Keratinocyte (primary cell): ENCODE data around the gene UNC13A. TPM values are rescaled to one million over a fixed set of nuclear protein-coding genes. Genes with fewer than 3 reads are reported as not detected.

Source experiments
- DNase-seq: peaks from one replicate; pipeline ENCODE4 v3.0.0-alpha.2; 2011; ENCODE audit warnings: low read depth, missing footprints, low spot score
- FAIRE-seq: peaks from 2 replicates; lab custom pipeline; 2011; peaks lifted over from hg19 to GRCh38; lab: Jason Lieb, UNC
- H2AFZ ChIP-seq: 2 replicates; pipeline ENCODE4 v1.6.0; 2012; ENCODE audit warnings: low read length, control low read depth, inconsistent platforms; ENCODE audit not compliant: control insufficient read depth
- H3K27ac ChIP-seq: 2 replicates; pipeline ENCODE4 v1.5.1; 2011; ENCODE audit warnings: low read length; ENCODE audit not compliant: control insufficient read depth, insufficient read depth
- H3K27me3 ChIP-seq: 3 replicates; pipeline ENCODE4 v1.6.0; 2011; ENCODE audit warnings: low read length; ENCODE audit not compliant: control insufficient read depth, insufficient read depth; ENCODE audit errors: extremely low read depth
- H3K36me3 ChIP-seq, 2 experiments: 2 replicates in 1 of 2; 3 replicates in 1 of 2; pipeline ENCODE4 v1.5.1; 2011; ENCODE audit warnings: low read length in 2 of 2, mild to moderate bottlenecking in 1 of 2; ENCODE audit not compliant: control insufficient read depth in 2 of 2, insufficient read depth in 2 of 2; ENCODE audit errors: extremely low read depth in 1 of 2
- H3K4me1 ChIP-seq: 3 replicates; pipeline ENCODE4 v1.5.1; 2011; ENCODE audit warnings: low read length; ENCODE audit not compliant: control insufficient read depth, insufficient read depth; ENCODE audit errors: extremely low read depth
- H3K4me2 ChIP-seq: 3 replicates; pipeline ENCODE4 v1.6.0; 2011; ENCODE audit warnings: low read depth, low read length; ENCODE audit not compliant: control insufficient read depth, insufficient read depth; ENCODE audit errors: extremely low read depth
- H3K4me3 ChIP-seq, 3 experiments: fragments of 200-600 bp in 1 of 3; sonication (generic) in 1 of 3; 2 replicates in 2 of 3; 3 replicates in 1 of 3; pipeline ENCODE4 v1.5.1; 2011 to 2016; ENCODE audit warnings: low read length in 3 of 3, mild to moderate bottlenecking in 3 of 3, control low read depth in 2 of 3, inconsistent platforms in 1 of 3, low read depth in 1 of 3, mixed read lengths in 1 of 3, mixed run types in 1 of 3, moderate library complexity in 1 of 3; ENCODE audit not compliant: control insufficient read depth in 2 of 3, insufficient read depth in 2 of 3; ENCODE audit errors: extremely low read depth in 1 of 3
- H3K79me2 ChIP-seq: 2 replicates; pipeline ENCODE4 v1.6.0; 2012; ENCODE audit warnings: low read length; ENCODE audit not compliant: control insufficient read depth, insufficient read depth
- H3K9ac ChIP-seq: 3 replicates; pipeline ENCODE4 v1.6.0; 2011; ENCODE audit warnings: low read length; ENCODE audit not compliant: control insufficient read depth, insufficient read depth; ENCODE audit errors: extremely low read depth
- H3K9me1 ChIP-seq: 3 replicates; pipeline ENCODE4 v1.6.0; 2011; ENCODE audit warnings: low read length; ENCODE audit not compliant: control insufficient read depth, insufficient read depth; ENCODE audit errors: extremely low read depth
- H3K9me3 ChIP-seq: 2 replicates; pipeline ENCODE4 v1.5.1; 2012; ENCODE audit warnings: low read depth, low read length; ENCODE audit not compliant: control insufficient read depth
- H4K20me1 ChIP-seq: 3 replicates; pipeline ENCODE4 v1.6.0; 2011; ENCODE audit warnings: low read length; ENCODE audit not compliant: control insufficient read depth, insufficient read depth; ENCODE audit errors: extremely low read depth
- CTCF ChIP-seq, 3 experiments: IDR thresholded peaks in 1 of 3; conservative IDR thresholded peaks in 1 of 3; optimal IDR thresholded peaks in 1 of 3; 2 replicates in 2 of 3; 3 replicates in 1 of 3; pipeline versions ENCODE3 to v1.5.1; 2011; ENCODE audit warnings: low read length in 3 of 3, mild to moderate bottlenecking in 3 of 3, moderate library complexity in 2 of 3, control low read depth in 1 of 3, inconsistent platforms in 1 of 3; ENCODE audit not compliant: insufficient read depth in 2 of 3; ENCODE audit errors: extremely low read depth in 1 of 3
- EZH2 ChIP-seq: IDR thresholded peaks from one replicate; pipeline ENCODE4 v1.6.1; 2012; ENCODE audit warnings: inconsistent platforms, mild to moderate bottlenecking, low read length, moderate library complexity
- dilution Hi-C: fragments of 300-500 bp; cut with MboI; formaldehyde crosslinking; loops from one replicate; pipeline ENCODE4 v1.7.0; 2020; ENCODE audit warnings: low sequenced_read_pairs; ENCODE audit not compliant: extremely low pct_ligation_motif_present
- polyA plus RNA-seq, 5 experiments: library from polyadenylated mRNA; depleted of rRNA in 3 of 5; stranded (reverse) in 3 of 5; stranded (forward) in 1 of 5; unstranded in 1 of 5; fragments of >200 nt; gene quantifications; 1 replicate in 1 of 5; 2 replicates in 3 of 5; 3 replicates in 1 of 5; pipeline versions ENCODE4 v1.2.1 to v1.2.3, GENCODE V29; 2011 to 2012; ENCODE audit warnings: missing spikeins in 2 of 5, low read depth in 1 of 5, low replicate concordance in 1 of 5

UNC13A gene
- polyA plus RNA-seq, 1 donor (not counting 4 experiments of a cell fraction or from before 2014, with no cell fraction given): under 0.01 TPM

GRCh38 chr19:17665058-17665457 is 23.1 kb downstream of the UNC13A start:
- FAIRE-seq (no peak), DNase-seq (no peak)
- H3K4me3 ChIP-seq: no peak overlapping the region
- H3K4me2 ChIP-seq: no peak overlapping the region
- no peaks in the 10 kb centered on the region for H3K9me3 ChIP-seq
- H2AFZ ChIP-seq: no peak overlapping the region
- no peak overlapping the region for H3K9ac ChIP-seq
- no peak overlapping the region for H3K27ac ChIP-seq
- dilution Hi-C loops: no loop called here
- no peaks in the 10 kb centered on the region for H3K9me1 ChIP-seq
- H4K20me1 ChIP-seq: no peaks in the 10 kb centered on the region
- TF ChIP-seq CTCF (optimal IDR thresholded peaks at IDR 0.05 in 1 of 3, IDR thresholded peaks at IDR 0.05 in 1 of 3, conservative IDR thresholded peaks at IDR 0.05 in 1 of 3; ENCODE audit: extremely low read depth in 1 of 3, insufficient read depth in 2 of 3, low read length in 3 of 3) (no peak), EZH2 (no peak)
- H3K4me1 ChIP-seq: no peaks in the 10 kb centered on the region
- H3K79me2 ChIP-seq: no peaks in the 10 kb centered on the region
- no peaks in the 10 kb centered on the region for H3K36me3 ChIP-seq
- H3K27me3 ChIP-seq: no peaks in the 10 kb centered on the region

GRCh38 chr19:17659996-17660395 is 28.2 kb downstream of the UNC13A start:
- no peak for FAIRE-seq

More at GRCh38 chr19:17659996-17660395, 28.2 kb downstream of the UNC13A start:
- no peaks in the 10 kb centered on the region for H3K79me2 ChIP-seq
- DNase-seq: no peak
- dilution Hi-C loops: no loop called here
- no peaks in the 10 kb centered on the region for H4K20me1 ChIP-seq
- TF ChIP-seq EZH2 (no peak), CTCF (optimal IDR thresholded peaks at IDR 0.05 in 1 of 3, IDR thresholded peaks at IDR 0.05 in 1 of 3, conservative IDR thresholded peaks at IDR 0.05 in 1 of 3; ENCODE audit: extremely low read depth in 1 of 3, insufficient read depth in 2 of 3, low read length in 3 of 3) (no peak)
- H3K36me3 ChIP-seq: no peaks in the 10 kb centered on the region
- peaks cover 5% of the 10 kb centered on the region for H3K4me1 ChIP-seq
- H2AFZ ChIP-seq: no peak overlapping the region
- H3K9me1 ChIP-seq: no peaks in the 10 kb centered on the region
- no peaks in the 10 kb centered on the region for H3K27me3 ChIP-seq
- no peak overlapping the region for H3K4me2 ChIP-seq
- no peaks in the 10 kb centered on the region for H3K9me3 ChIP-seq
- H3K27ac ChIP-seq: no peak overlapping the region
- H3K9ac ChIP-seq: no peak overlapping the region
- no peak overlapping the region for H3K4me3 ChIP-seq
